ENCODE data around the gene SLC30A1. TPM values are rescaled to one million over a fixed set of nuclear protein-coding genes. Genes with fewer than 3 reads are reported as not detected.

The SLC30A1 gene
- total and polyA plus RNA-seq, 10 of the 15 experiments (the other 5 are each of a cell fraction or from before 2014, with no cell fraction given): 3.5 to 14.1 (median 8.8) TPM

GRCh38 chr1:211551638-211552460 lies 27.1 kb downstream of the SLC30A1 start:
- SMC1A ChIA-PET (ENCODE audit: uncharacterized antibody, unreplicated experiment): interaction anchor here (1.3 kb wide), 1 partner anchor 73 kb away, joined by 5 read pairs; no protein-coding TSS in a partner anchor
- Histone ChIP-seq H2AFZ (ENCODE audit: control insufficient read depth, low read depth, low read length) (no peak overlapping the region), H3K27ac (ENCODE audit: control insufficient read depth, insufficient read depth) (no peak overlapping the region), H3K4me2 (ENCODE audit: control insufficient read depth, insufficient read depth) (no peak overlapping the region), H3K27me3 (replicated peaks in 1 of 2; ENCODE audit: control insufficient read depth in 2 of 2, insufficient read depth in 2 of 2, low read length in 1 of 2) (no peaks in the 10 kb centered on the region; a peak in 1 of 4 replicates), H3K9me3 (replicated peaks; ENCODE audit: control insufficient read depth, insufficient read depth, low read length) (no peaks in the 10 kb centered on the region), H3K9ac (ENCODE audit: control insufficient read depth, insufficient read depth, low read length) (no peak overlapping the region), H3K4me1 (ENCODE audit: control insufficient read depth, insufficient read depth, low read length) (0 out of 2 replicates have a peak, but pooled peaks cover 3% of the 10 kb centered on the region), H3K36me3 (ENCODE audit: control insufficient read depth in 2 of 2, insufficient read depth in 2 of 2, low read length in 1 of 2) (no peaks in the 10 kb centered on the region), H3K79me2 (ENCODE audit: control insufficient read depth, insufficient read depth, low read length) (no peaks in the 10 kb centered on the region), H4K20me1 (ENCODE audit: control insufficient read depth, insufficient read depth) (no peaks in the 10 kb centered on the region), H3K4me3 (no peak overlapping the region)
- BruUV-seq (replicated peaks): no TSS peak
- RAD21 ChIA-PET (ENCODE audit: unreplicated experiment): no interaction called here
- in situ Hi-C loops (cut with MboI): no loop called here
- CTCF ChIA-PET: interaction anchor here (1.7 kb wide), 1 partner anchor 75 kb away, joined by 5 read pairs; no protein-coding TSS in a partner anchor
- POLR2A ChIA-PET: no interaction called here
- intact Hi-C loops (cut with micrococcal nuclease; ENCODE audit: unreplicated experiment): no loop called here
- DNase-seq (ENCODE audit: low read depth, low spot score) (no peak), ATAC-seq (no peak), FAIRE-seq (no peak)
- 75% methylated on average over 12 of the region's 12 CpGs for WGBS (ENCODE audit: insufficient coverage, insufficient replicate concordance, low lambda C conversion rate, missing lambda C conversion rate)
- TF ChIP-seq SREBF1 (IDR thresholded peaks at IDR 0.05; ENCODE audit: low read length) (no peak), JUND (IDR thresholded peaks at IDR 0.05; ENCODE audit: low read depth, low read length) (no peak), TARDBP (IDR thresholded peaks at IDR 0.05; ENCODE audit: borderline replicate concordance) (no peak), MLLT1 (IDR thresholded peaks at IDR 0.05) (no peak), SIX5 (IDR thresholded peaks at IDR 0.05; ENCODE audit: low read depth, low read length, severe bottlenecking) (no peak), ZNF207 (IDR thresholded peaks at IDR 0.05; ENCODE audit: borderline replicate concordance) (no peak), SPI1 (IDR thresholded peaks at IDR 0.05; ENCODE audit: borderline replicate concordance, insufficient read depth, low read depth, low read length) (no peak), USF1 (IDR thresholded peaks at IDR 0.05; ENCODE audit: borderline replicate concordance, extremely low read length, insufficient read depth, low read depth, low read length) (no peak), IRF4 (IDR thresholded peaks at IDR 0.05; ENCODE audit: low read depth, low read length) (no peak)
